ENCODE measurements around the gene NUTM1.
"Not testable (repeated sequence)": the region's sequence is repeated elsewhere in the genome, so short reads cannot be mapped to it uniquely, and the experiment has no call there.

Gene NUTM1

GRCh38 chr15:34339946-34340345, 3.2 kb upstream of the NUTM1 start:
- TF ChIP-seq CTCF (conservative IDR thresholded peaks at IDR 0.05; ENCODE audit: low read depth, low read length): no peak
- Histone ChIP-seq H3K36me3 (ENCODE audit: insufficient read depth) (no peaks in the 10 kb centered on the region), H3K27me3 (ENCODE audit: insufficient read depth, low read depth) (no peaks in the 10 kb centered on the region), H3K4me1 (ENCODE audit: low read depth, poor library complexity, severe bottlenecking) (peaks cover 11% of the 10 kb centered on the region), H3K4me3 (IDR thresholded peaks at IDR 0.05; ENCODE audit: insufficient read depth, low read depth, low read length) (no peak overlapping the region), H3K79me2 (ENCODE audit: insufficient read depth, low read depth) (peaks cover 16% of the 10 kb centered on the region), H3K4me2 (no peak overlapping the region), H2AFZ (ENCODE audit: low read depth) (no peak overlapping the region), H3K27ac (no peak overlapping the region), H3K9ac (no peak overlapping the region), H4K20me1 (ENCODE audit: insufficient read depth) (no peaks in the 10 kb centered on the region)

- Histone ChIP-seq H3K4me3 (IDR thresholded peaks at IDR 0.05; ENCODE audit: insufficient read depth, low read depth, low read length) (no peak overlapping the region), H3K79me2 (ENCODE audit: insufficient read depth, low read depth) (peaks cover 16% of the 10 kb centered on the region), H3K4me2 (peak overlapping the region; percentile 45), H3K27me3 (ENCODE audit: insufficient read depth, low read depth) (no peaks in the 10 kb centered on the region), H3K36me3 (ENCODE audit: insufficient read depth) (no peaks in the 10 kb centered on the region), H3K27ac (no peak overlapping the region), H3K4me1 (ENCODE audit: low read depth, poor library complexity, severe bottlenecking) (peaks cover 10% of the 10 kb centered on the region), H2AFZ (ENCODE audit: low read depth) (no peak overlapping the region), H3K9ac (peak overlapping the region; percentile 86; the same call in 1 of the 2 replicates), H4K20me1 (ENCODE audit: insufficient read depth) (no peaks in the 10 kb centered on the region)
- TF ChIP-seq CTCF (conservative IDR thresholded peaks at IDR 0.05; ENCODE audit: low read depth, low read length): no peak
These were observed 1.5 kb upstream of the NUTM1 start for GRCh38 chr15:34341381-34342212.

DNA sequence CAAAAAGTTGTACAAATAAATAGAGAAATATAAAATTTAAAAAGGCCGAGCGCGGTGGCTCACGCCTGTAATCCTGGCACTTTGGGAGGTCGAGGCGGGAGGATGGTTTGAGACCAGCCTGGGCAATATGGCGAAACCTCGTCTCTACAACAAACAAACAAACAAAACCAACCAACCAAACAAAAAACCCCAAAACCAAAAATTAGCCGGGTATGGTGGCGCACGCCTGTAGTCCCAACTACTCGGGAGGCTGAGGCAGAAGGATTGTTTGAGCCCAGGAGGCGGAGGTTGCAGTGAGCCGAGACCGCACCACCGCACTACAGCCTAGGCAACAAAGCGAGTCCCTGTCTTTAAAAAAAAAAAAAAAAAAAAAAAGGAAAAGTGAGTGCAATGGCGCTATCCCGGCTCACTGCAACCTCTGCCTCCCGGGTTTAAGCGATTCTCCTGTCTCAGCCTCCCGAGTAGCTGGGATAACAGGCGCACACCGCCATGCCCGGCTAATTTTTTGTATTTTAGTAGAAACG, 840 bp upstream of the NUTM1 start:
- Histone ChIP-seq H3K4me2 (peak overlapping the region; percentile 45), H3K9ac (peak overlapping the region; percentile 86), H3K79me2 (ENCODE audit: insufficient read depth, low read depth) (peaks cover 16% of the 10 kb centered on the region), H3K27ac (peak overlapping the region; percentile 80), H2AFZ (ENCODE audit: low read depth) (peak overlapping the region; percentile 90)
- H3K4me3 ChIP-seq (IDR thresholded peaks at IDR 0.05; ENCODE audit: insufficient read depth, low read depth, low read length); H3K27me3 ChIP-seq (ENCODE audit: insufficient read depth, low read depth); H3K36me3 ChIP-seq (ENCODE audit: insufficient read depth); H3K4me1 ChIP-seq (ENCODE audit: low read depth, poor library complexity, severe bottlenecking); H4K20me1 ChIP-seq (ENCODE audit: insufficient read depth): not testable (repeated sequence)

DNA sequence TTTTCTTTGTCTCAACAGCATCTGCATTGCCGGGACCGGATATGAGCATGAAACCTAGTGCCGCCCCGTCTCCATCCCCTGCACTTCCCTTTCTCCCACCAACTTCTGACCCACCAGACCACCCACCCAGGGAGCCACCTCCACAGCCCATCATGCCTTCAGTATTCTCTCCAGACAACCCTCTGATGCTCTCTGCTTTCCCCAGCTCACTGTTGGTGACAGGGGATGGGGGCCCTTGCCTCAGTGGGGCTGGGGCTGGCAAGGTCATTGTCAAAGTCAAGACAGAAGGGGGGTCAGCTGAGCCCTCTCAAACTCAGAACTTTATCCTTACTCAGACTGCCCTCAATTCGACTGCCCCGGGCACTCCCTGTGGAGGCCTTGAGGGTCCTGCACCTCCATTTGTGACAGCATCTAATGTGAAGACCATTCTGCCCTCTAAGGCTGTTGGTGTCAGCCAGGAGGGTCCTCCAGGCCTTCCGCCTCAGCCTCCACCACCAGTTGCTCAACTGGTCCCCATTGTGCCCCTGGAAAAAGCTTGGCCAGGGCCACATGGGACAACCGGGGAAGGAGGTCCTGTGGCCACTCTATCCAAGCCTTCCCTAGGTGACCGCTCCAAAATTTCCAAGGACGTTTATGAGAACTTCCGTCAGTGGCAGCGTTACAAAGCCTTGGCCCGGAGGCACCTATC, 5.0 kb downstream of the NUTM1 start:
- H2AFZ ChIP-seq (ENCODE audit: low read depth): no peak overlapping the region
- no peaks in the 10 kb centered on the region for H3K27me3 ChIP-seq (ENCODE audit: insufficient read depth, low read depth)
- no peaks in the 10 kb centered on the region for H3K36me3 ChIP-seq (ENCODE audit: insufficient read depth)
- H4K20me1 ChIP-seq (ENCODE audit: insufficient read depth): no peaks in the 10 kb centered on the region
- H3K9ac ChIP-seq: no peak overlapping the region
- H3K4me1 ChIP-seq (ENCODE audit: low read depth, poor library complexity, severe bottlenecking): no peaks in the 10 kb centered on the region
- H3K27ac ChIP-seq: no peak overlapping the region
- H3K4me2 ChIP-seq: no peak overlapping the region
- no peak for TF ChIP-seq CTCF (conservative IDR thresholded peaks at IDR 0.05; ENCODE audit: low read depth, low read length)
- H3K79me2 ChIP-seq (ENCODE audit: insufficient read depth, low read depth): no peaks in the 10 kb centered on the region
- H3K4me3 ChIP-seq (IDR thresholded peaks at IDR 0.05; ENCODE audit: insufficient read depth, low read depth, low read length): no peak overlapping the region

Data from KMS-11 (cell line).